K562 (cell line): ENCODE measurements around the gene KRTAP4-12. TPM values are rescaled to one million over a fixed set of nuclear protein-coding genes. Genes with fewer than 3 reads are reported as not detected.

Experiments
- ZNF445 ChIP-seq: fragments of 250-450 bp; sonication (Bioruptor Pico); IDR thresholded peaks from 2 replicates; pipeline ENCODE4 v1.4.0; 2020; ENCODE audit warnings: low read depth, mild to moderate bottlenecking, moderate library complexity
- polyA plus RNA-seq, 8 experiments: library from polyadenylated mRNA; depleted of rRNA in 4 of 8; stranded (reverse) in 5 of 8; unstranded in 3 of 8; fragments of >200 nt; fragmentation: Nextera tagmentation in 2 of 8; fragmentation: Illumina TruSeq in 1 of 8; extraction: Ambion mirVana in 2 of 8; extraction: Trizol in 1 of 8; gene quantifications; 2 replicates each; pipeline versions ENCODE4 v1.2.1 to v1.2.3, GENCODE V29; 2011 to 2014; ENCODE audit warnings: inconsistent platforms in 1 of 8, missing spikeins in 1 of 8
- total RNA-seq, 7 experiments: library from RNA; depleted of rRNA in 6 of 7; stranded (reverse); fragments of >200 nt in 6 of 7; fragmentation: Illumina TruSeq in 2 of 7; extraction: Trizol in 2 of 7; gene quantifications; 2 replicates each; pipeline versions ENCODE4 v1.2.1 to v1.2.3, GENCODE V29; 2011 to 2021; ENCODE audit warnings: low replicate concordance in 1 of 7
- TF ChIP-seq, protein P1 (sequence below): fragments of 450-650 bp; IDR thresholded peaks from 2 replicates; pipeline ENCODE4 v1.6.1; 2016; ENCODE audit warnings: mild to moderate bottlenecking, moderate library complexity
- TF ChIP-seq, protein P2 (sequence below): fragments of 450-650 bp; IDR thresholded peaks from 2 replicates; pipeline ENCODE4 v1.6.1; 2017; ENCODE audit warnings: antibody characterized with exemption, mild to moderate bottlenecking
- TF ChIP-seq, protein P3 (sequence below): fragments of 150-350 bp; conservative IDR thresholded peaks from 2 replicates; pipeline ENCODE4 v1.6.1; 2014; ENCODE audit warnings: low read length

The KRTAP4-12 gene
- total and polyA plus RNA-seq, 9 of the 15 experiments (the other 6 are each of a cell fraction or from before 2014, with no cell fraction given), result not detected

DNA sequence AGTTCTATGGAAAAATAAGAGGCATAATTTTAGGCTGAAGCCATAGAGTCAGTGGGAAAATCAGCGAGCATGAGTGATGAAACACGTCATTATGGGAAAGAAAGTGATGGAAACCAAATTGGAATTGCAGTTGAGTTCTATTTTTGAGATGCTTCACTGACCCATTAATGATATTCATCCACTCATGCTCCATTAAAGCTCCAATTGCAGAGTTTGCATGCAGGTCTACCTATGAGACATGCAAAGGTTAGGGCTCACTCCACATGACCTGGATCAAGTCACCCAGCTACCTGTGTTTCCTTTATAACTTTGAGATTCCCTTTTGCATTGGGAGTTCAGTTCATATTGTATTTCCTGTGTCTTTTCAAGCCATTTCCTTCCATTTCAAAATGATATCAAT, 50.3 kb downstream of the KRTAP4-12 start (continued):
- TF ChIP-seq, protein P1, sequence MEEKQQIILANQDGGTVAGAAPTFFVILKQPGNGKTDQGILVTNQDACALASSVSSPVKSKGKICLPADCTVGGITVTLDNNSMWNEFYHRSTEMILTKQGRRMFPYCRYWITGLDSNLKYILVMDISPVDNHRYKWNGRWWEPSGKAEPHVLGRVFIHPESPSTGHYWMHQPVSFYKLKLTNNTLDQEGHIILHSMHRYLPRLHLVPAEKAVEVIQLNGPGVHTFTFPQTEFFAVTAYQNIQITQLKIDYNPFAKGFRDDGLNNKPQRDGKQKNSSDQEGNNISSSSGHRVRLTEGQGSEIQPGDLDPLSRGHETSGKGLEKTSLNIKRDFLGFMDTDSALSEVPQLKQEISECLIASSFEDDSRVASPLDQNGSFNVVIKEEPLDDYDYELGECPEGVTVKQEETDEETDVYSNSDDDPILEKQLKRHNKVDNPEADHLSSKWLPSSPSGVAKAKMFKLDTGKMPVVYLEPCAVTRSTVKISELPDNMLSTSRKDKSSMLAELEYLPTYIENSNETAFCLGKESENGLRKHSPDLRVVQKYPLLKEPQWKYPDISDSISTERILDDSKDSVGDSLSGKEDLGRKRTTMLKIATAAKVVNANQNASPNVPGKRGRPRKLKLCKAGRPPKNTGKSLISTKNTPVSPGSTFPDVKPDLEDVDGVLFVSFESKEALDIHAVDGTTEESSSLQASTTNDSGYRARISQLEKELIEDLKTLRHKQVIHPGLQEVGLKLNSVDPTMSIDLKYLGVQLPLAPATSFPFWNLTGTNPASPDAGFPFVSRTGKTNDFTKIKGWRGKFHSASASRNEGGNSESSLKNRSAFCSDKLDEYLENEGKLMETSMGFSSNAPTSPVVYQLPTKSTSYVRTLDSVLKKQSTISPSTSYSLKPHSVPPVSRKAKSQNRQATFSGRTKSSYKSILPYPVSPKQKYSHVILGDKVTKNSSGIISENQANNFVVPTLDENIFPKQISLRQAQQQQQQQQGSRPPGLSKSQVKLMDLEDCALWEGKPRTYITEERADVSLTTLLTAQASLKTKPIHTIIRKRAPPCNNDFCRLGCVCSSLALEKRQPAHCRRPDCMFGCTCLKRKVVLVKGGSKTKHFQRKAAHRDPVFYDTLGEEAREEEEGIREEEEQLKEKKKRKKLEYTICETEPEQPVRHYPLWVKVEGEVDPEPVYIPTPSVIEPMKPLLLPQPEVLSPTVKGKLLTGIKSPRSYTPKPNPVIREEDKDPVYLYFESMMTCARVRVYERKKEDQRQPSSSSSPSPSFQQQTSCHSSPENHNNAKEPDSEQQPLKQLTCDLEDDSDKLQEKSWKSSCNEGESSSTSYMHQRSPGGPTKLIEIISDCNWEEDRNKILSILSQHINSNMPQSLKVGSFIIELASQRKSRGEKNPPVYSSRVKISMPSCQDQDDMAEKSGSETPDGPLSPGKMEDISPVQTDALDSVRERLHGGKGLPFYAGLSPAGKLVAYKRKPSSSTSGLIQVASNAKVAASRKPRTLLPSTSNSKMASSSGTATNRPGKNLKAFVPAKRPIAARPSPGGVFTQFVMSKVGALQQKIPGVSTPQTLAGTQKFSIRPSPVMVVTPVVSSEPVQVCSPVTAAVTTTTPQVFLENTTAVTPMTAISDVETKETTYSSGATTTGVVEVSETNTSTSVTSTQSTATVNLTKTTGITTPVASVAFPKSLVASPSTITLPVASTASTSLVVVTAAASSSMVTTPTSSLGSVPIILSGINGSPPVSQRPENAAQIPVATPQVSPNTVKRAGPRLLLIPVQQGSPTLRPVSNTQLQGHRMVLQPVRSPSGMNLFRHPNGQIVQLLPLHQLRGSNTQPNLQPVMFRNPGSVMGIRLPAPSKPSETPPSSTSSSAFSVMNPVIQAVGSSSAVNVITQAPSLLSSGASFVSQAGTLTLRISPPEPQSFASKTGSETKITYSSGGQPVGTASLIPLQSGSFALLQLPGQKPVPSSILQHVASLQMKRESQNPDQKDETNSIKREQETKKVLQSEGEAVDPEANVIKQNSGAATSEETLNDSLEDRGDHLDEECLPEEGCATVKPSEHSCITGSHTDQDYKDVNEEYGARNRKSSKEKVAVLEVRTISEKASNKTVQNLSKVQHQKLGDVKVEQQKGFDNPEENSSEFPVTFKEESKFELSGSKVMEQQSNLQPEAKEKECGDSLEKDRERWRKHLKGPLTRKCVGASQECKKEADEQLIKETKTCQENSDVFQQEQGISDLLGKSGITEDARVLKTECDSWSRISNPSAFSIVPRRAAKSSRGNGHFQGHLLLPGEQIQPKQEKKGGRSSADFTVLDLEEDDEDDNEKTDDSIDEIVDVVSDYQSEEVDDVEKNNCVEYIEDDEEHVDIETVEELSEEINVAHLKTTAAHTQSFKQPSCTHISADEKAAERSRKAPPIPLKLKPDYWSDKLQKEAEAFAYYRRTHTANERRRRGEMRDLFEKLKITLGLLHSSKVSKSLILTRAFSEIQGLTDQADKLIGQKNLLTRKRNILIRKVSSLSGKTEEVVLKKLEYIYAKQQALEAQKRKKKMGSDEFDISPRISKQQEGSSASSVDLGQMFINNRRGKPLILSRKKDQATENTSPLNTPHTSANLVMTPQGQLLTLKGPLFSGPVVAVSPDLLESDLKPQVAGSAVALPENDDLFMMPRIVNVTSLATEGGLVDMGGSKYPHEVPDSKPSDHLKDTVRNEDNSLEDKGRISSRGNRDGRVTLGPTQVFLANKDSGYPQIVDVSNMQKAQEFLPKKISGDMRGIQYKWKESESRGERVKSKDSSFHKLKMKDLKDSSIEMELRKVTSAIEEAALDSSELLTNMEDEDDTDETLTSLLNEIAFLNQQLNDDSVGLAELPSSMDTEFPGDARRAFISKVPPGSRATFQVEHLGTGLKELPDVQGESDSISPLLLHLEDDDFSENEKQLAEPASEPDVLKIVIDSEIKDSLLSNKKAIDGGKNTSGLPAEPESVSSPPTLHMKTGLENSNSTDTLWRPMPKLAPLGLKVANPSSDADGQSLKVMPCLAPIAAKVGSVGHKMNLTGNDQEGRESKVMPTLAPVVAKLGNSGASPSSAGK, result no peak
- no peak for TF ChIP-seq ZNF445 (CRISPR knock-in tag)
- TF ChIP-seq, protein P2, sequence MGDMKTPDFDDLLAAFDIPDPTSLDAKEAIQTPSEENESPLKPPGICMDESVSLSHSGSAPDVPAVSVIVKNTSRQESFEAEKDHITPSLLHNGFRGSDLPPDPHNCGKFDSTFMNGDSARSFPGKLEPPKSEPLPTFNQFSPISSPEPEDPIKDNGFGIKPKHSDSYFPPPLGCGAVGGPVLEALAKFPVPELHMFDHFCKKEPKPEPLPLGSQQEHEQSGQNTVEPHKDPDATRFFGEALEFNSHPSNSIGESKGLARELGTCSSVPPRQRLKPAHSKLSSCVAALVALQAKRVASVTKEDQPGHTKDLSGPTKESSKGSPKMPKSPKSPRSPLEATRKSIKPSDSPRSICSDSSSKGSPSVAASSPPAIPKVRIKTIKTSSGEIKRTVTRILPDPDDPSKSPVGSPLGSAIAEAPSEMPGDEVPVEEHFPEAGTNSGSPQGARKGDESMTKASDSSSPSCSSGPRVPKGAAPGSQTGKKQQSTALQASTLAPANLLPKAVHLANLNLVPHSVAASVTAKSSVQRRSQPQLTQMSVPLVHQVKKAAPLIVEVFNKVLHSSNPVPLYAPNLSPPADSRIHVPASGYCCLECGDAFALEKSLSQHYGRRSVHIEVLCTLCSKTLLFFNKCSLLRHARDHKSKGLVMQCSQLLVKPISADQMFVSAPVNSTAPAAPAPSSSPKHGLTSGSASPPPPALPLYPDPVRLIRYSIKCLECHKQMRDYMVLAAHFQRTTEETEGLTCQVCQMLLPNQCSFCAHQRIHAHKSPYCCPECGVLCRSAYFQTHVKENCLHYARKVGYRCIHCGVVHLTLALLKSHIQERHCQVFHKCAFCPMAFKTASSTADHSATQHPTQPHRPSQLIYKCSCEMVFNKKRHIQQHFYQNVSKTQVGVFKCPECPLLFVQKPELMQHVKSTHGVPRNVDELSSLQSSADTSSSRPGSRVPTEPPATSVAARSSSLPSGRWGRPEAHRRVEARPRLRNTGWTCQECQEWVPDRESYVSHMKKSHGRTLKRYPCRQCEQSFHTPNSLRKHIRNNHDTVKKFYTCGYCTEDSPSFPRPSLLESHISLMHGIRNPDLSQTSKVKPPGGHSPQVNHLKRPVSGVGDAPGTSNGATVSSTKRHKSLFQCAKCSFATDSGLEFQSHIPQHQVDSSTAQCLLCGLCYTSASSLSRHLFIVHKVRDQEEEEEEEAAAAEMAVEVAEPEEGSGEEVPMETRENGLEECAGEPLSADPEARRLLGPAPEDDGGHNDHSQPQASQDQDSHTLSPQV, result no peak
- TF ChIP-seq, protein P3, sequence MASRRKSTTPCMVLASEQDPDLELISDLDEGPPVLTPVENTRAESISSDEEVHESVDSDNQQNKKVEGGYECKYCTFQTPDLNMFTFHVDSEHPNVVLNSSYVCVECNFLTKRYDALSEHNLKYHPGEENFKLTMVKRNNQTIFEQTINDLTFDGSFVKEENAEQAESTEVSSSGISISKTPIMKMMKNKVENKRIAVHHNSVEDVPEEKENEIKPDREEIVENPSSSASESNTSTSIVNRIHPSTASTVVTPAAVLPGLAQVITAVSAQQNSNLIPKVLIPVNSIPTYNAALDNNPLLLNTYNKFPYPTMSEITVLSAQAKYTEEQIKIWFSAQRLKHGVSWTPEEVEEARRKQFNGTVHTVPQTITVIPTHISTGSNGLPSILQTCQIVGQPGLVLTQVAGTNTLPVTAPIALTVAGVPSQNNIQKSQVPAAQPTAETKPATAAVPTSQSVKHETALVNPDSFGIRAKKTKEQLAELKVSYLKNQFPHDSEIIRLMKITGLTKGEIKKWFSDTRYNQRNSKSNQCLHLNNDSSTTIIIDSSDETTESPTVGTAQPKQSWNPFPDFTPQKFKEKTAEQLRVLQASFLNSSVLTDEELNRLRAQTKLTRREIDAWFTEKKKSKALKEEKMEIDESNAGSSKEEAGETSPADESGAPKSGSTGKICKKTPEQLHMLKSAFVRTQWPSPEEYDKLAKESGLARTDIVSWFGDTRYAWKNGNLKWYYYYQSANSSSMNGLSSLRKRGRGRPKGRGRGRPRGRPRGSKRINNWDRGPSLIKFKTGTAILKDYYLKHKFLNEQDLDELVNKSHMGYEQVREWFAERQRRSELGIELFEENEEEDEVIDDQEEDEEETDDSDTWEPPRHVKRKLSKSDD, result no peak
